Natural killer cell treated with Interleukin-12 subunit alpha and Interleukin-12 subunit beta and Interleukin-15 and Interleukin-18, amount 100 ng/mL, for 72 hours (primary cell): Measurements from ENCODE around the gene NEURL3. TPM values are rescaled to one million over a fixed set of nuclear protein-coding genes. Genes with fewer than 3 reads are reported as not detected.

Experiments
- ATAC-seq, 2 donors: fragments of 150-1000 bp; cut with Tn5 transposase in 1 of 2; sonication (Bioruptor Pico), chemical (Tn5 transposase) in 1 of 2; 2 replicates each; pipeline ENCODE4 v1.10.0; 2021
- DNase-seq: peaks from one replicate; pipeline ENCODE4 v3.0.0; 2022; ENCODE audit warnings: low spot score
- H3K27ac Mint-ChIP-seq, 2 donors: 1 replicate in 1 of 2; 2 replicates in 1 of 2; pipeline ENCODE4 v1.8.0; 2022; ENCODE audit warnings: mixed read lengths in 2 of 2, mild to moderate bottlenecking in 1 of 2, moderate library complexity in 1 of 2
- H3K27me3 Mint-ChIP-seq, 2 donors: 1 replicate in 1 of 2; 2 replicates in 1 of 2; pipeline ENCODE4 v1.8.0; 2022; ENCODE audit warnings: mixed read lengths in 2 of 2
- H3K36me3 Mint-ChIP-seq: one replicate; pipeline ENCODE4 v1.8.0; 2022; ENCODE audit warnings: mixed read lengths
- H3K4me1 Mint-ChIP-seq, 2 donors: 1 replicate in 1 of 2; 2 replicates in 1 of 2; pipeline ENCODE4 v1.8.0; 2022; ENCODE audit warnings: low read depth in 2 of 2, mixed read lengths in 2 of 2, mild to moderate bottlenecking in 1 of 2
- H3K4me3 Mint-ChIP-seq: one replicate; pipeline ENCODE4 v1.8.0; 2022; ENCODE audit warnings: mixed read lengths
- H3K9me3 Mint-ChIP-seq: 2 replicates; pipeline ENCODE4 v1.8.0; 2022; ENCODE audit warnings: mixed read lengths
- total RNA-seq, 2 donors: library from RNA; stranded (reverse); gene quantifications; one replicate each; pipeline ENCODE4 v1.2.3, GENCODE V29; 2022

Gene NEURL3
- total RNA-seq, 2 donors from 2014 or later = 0.64 TPM; not detected in 1

DNA sequence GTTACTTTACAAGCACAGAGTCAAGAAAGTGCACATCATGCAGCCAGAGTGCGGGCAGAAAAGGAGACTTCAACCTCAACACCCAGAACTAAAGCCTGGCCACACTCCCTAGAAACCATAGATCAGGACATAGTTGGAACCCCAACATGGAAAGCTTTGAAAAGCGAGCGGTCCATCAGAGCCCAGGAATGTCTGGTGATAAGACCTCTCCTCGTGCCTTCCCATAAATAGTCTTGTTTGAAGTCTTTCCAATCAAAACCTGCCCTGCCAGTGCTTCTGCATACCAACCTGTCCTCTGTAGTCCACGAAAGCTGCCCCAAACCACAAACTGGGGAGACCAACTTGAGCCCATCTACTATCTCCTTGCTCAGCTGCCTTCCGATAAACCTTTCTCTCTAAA is 55.5 kb downstream of the NEURL3 start:
- H3K36me3 Mint-ChIP-seq = no peaks in the 10 kb centered on the region
- no peak overlapping the region for H3K27ac Mint-ChIP-seq
- H3K4me1 Mint-ChIP-seq = no peaks in the 10 kb centered on the region
- DNase-seq (no peak), ATAC-seq (no peak)
- no peak overlapping the region for H3K4me3 Mint-ChIP-seq
- no peaks in the 10 kb centered on the region for H3K9me3 Mint-ChIP-seq
- H3K27me3 Mint-ChIP-seq = no peaks in the 10 kb centered on the region

DNA sequence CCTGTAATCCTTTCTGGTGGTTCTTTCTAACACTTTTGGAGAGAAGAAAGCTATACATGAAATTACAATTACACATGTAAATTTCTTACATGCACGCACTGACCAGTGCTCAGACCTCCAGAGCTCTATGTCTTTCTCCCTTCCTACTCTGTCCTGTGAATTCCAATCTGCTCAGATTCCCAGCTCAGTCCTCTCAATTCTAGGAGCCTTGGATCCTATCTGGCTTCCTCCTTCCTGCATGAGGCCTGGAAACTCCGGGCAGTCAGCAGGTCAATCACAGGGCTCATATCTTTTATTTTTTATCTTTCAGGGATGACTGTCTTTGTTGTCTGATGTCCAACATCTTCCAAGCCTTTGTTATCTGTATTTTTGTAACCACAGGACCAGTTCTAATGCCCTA is 56.0 kb downstream of the NEURL3 start:
- Mint-ChIP-seq H3K27me3 (no peaks in the 10 kb centered on the region), H3K9me3 (no peaks in the 10 kb centered on the region), H3K4me1 (no peaks in the 10 kb centered on the region), H3K27ac (no peak overlapping the region), H3K4me3 (no peak overlapping the region), H3K36me3 (no peaks in the 10 kb centered on the region)
- DNase-seq (no peak), ATAC-seq (no peak)

DNA sequence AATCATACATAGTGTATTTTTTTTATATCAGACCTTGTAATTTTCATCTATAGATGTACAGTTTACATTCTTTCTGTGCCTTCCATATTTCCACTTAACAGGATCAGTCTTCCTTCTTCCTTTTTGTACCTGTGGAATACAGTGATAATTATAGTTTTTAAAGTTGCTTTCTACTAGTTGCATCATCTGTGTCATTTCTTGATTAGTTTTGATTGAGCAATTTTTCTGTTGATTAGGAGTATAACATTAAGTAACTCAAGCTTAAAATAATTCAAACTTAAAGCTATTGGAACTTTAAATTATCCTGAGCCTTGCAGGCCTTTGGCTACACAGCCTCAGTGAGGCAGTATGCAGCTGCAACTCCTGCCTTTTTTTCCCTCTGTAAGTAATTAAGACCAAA is 57.4 kb downstream of the NEURL3 start:
- no peak overlapping the region for H3K4me3 Mint-ChIP-seq
- no peaks in the 10 kb centered on the region for H3K36me3 Mint-ChIP-seq
- ATAC-seq = no peak
- H3K4me1 Mint-ChIP-seq = no peaks in the 10 kb centered on the region
- DNase-seq = no peak
- H3K27ac Mint-ChIP-seq = no peak overlapping the region
- no peaks in the 10 kb centered on the region for H3K9me3 Mint-ChIP-seq
- H3K27me3 Mint-ChIP-seq = peaks cover 0 to 4% of the 10 kb centered on the region in 2 donors

Other genes starting within 250 kb of the NEURL3 start
- 10 to 100 TPM; 41.4 to 49.4 TPM for gene TMEM127, start 239.4 kb downstream of the NEURL3 start, total RNA-seq
- gene CIAO1, start 239.1 kb downstream of the NEURL3 start, total RNA-seq = 100 to 1,000 TPM in 1 of 2 donors, 10 to 100 TPM in 1; 98.0 to 108 TPM
- 100 to 1,000 TPM; 166 to 201 TPM for gene SNRNP200, start 199.8 kb downstream of the NEURL3 start, total RNA-seq
- 10 to 100 TPM; 48.2 to 62.2 TPM for gene ITPRIPL1, start 180.0 kb downstream of the NEURL3 start, total RNA-seq
- gene NCAPH, start 169.6 kb downstream of the NEURL3 start, total RNA-seq = 100 to 1,000 TPM in 1 of 2 donors, 10 to 100 TPM in 1; 26.5 to 102 TPM
- gene ARID5A, start 31.4 kb upstream of the NEURL3 start, total RNA-seq = 100 to 1,000 TPM in 1 of 2 donors, 10 to 100 TPM in 1; 81.4 to 115 TPM
- 10 to 100 TPM; 62.3 to 95.6 TPM for gene KANSL3, start 133.0 kb upstream of the NEURL3 start, total RNA-seq
- gene FER1L5, start 137.4 kb upstream of the NEURL3 start, total RNA-seq = not detected
- 1 to 10 TPM; 7.5 to 8.3 TPM for gene LMAN2L, start 234.7 kb upstream of the NEURL3 start, total RNA-seq